ENCODE measurements around the gene COPA.

COPA gene

DNA sequence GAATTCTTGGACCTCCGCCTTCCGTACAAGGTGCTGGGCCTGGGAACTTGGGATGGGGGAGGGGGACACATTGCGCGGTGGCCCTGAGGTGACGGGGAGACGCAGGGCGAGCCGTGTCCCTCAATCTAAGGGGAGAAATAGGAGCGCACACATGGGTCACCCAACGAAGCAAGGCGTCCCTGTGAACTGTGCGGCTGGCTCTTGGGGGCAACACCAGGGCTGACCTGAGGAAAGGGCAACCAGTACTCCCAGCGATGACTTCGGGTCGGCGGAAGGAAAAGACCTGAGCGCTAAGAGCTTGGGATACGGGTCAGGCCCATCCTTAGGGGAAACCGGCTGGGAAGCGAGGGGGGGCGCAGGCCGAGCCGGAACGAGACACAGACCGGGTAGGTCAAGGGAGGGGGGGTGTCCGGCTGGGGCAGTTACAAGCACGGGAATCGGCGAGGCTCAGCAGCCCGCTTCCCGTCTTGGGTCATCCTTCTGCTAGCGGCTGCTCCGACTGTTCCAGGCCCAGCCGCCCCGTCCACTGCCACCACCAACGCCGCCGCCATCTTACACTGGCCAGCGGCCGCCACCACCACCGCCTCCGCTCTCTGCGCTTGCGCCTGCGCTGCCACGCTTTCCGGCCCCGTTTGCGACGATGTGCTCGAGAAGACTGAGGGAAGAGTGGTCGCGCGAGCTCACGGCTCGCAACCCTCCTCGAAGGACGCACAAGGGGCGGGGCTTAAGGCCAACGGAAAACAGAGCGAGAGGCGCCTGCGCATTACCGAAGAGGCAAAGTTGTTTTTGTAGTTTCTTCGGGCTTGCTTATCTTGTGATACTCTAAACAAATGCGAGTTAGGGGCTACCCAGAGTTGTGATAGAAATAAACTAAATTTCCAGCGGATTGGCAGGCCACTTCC, 80.9 kb downstream of the COPA start, which contains the start of gene DCAF8:
Gene DCAF8, minus strand, starts transcription at position 657 of the 902 bp plus-strand sequence. CDS start 18,541 bp downstream, outside the sequence.
- DNase-seq: peak; percentile 98

DNA sequence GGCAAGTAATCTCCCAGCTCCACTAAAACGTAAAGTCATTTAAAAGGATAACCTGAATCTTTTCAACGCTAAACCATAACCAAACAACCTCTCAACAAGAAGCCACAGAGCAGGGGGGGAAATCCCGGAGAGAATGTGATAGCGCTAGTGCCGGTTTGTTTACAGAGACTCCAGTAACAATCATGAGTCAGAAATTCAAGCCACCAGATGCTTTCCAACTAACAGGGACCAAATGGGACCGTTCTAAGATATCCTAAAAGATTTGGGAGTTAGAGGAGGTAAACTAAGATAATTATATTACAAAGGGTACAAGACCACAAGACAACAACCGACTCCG, 81.5 kb downstream of the COPA start:
- DNase-seq: peak; percentile 79

DNA sequence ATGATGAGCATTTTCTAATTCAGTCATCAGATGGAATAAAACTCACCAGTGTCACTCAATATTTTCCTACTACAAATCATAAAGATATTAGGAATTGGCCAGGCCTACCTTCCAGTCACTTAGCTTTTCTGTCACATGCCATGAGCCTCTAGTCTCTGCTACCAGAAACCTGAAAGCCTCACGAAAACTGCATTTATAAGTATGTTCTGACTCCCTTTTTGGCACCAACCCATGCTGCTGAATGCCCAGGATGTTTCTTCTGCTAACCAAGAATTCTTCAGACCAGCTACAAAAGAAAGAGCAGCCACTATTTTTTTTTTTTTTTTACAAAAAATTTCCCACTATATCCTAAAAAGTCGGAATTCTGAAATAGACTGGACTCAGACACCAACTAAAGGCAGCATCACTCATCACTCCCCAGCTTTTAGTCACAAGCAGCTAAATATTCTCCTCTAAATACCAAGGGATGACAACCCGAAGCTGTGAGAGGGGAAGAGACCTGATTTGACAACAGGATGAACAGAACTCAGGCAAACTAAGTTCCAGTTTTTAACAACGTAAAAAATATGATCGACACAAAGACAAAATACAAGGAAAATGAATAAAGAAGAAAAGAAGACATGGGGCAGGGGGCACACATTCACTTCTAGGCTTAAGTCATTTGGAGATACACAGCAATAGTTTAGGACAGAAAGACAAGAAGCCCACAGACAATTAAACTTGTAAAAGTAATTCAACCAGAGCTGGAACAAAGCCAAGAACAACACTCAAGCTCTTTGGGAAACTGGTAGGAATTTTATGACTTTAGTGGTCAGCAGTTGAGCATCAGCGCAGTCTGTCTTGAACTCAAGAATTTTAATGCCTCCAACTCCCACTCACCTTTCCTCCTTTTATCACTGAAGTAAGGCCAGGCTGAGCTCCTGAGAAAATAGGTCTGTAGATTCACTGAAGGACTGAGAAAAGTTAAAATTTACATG, 82.4 kb downstream of the COPA start:
- DNase-seq: no peak

DNA sequence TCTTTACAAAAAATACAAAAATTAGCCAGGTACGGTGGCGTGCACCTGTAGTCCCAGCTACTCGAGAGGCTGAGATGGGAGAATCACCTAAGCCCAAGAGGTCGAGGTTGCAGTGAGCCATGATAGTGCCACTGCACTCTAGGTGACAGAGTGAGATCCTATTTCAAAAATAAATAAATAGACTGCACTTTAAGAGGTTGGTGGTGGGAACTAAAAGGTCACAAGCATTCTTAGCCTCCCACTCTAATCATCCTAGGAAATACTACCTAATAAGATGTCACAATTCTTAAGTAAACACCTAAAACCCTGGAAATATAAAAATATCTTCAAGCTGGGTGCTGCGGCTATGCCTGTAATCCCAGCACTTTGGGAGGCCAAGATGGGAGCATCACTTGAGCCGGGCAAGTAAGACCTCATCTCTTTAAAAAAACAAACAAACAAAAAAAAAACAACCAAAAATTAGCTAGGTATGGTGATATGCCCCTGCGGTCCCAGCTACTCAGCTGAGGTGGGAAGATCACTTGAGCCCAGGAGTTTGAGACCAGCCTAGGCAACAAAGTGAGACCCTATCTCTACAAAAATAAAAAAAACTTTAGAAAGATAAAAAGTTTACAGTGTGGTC, 84.8 kb downstream of the COPA start:
- no peak for DNase-seq

DNA sequence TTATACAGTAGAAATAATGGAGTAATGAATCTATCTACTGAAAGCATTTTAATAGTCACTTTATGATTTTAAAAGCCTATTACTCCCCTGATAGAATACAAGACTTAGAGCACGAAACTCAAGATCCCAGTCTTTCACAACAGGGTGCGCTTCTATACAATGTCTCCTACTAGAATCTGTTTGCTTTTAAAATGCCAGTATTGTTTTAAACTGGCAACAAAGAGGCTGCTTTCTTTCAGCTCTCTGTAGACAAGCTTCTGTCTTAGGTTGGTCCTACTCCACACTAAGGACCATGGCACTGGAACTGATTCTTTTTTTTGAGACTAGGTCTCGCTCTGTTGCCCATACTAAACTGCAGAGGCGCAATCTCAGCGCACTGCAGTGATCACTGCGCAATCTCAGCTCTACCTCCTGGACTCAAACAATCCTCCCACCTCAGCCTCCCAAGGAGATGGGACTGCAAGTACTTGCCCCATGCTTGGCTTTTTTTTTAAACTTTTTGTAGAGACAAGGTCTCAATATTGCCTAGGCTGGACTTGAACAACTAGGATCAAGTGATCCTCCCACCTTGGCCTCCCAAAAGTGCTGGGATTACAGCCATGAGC, 85.5 kb downstream of the COPA start:
- DNase-seq: no peak

DNA sequence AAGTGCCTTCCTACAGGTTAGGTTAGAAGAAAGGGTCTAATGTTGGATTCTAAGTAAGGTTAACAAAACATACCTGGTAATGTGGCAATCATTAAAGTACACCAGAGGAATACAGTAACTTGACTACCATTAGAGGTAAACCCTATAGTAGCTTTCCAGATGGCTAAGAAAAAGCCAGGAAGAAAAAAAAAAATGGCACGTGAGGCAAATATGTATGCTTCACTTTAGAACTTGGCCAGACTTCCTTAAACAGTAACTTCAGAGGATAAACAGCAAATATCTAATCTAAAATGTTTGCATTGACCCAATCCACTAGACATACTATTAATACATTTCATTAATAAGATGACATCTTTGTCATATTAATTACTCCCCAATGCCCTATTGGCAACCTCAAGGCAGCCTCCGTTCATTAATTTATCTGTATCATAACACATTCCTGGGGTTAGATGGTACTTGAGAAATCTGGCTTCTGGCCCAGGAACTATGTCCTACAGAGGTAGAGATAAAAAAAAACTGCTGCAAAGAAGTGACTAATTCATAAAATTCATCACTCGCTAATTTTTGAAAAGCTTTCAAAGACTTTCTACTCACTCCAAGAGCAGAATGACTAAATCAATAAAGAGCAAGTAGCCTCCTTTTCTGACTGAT, 86.5 kb downstream of the COPA start:
- no peak for DNase-seq

DNA sequence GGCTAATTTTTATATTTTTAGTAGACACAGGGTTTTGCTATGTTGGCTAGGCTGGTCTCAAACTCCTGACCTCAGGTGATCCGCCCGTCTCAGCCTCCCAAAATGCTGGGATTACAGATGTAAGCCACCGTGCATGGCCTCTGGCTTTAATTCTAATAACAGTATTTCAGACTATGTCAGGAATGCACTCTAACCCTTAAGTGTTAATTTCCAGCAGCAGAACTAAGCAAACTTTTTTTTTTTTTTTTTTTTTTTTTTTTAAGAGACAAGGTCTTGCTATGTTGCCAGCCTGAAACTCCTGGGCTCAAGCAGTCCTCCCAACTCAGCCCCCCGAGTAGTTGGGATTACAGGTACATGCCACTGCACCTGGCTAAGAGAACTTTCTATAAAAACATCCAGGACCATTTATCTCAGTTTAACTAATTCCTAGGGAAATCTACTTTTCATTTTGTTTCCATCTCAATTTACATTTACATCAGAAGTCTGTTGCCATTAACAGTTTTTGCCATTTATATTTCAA, 87.2 kb downstream of the COPA start:
- DNase-seq: no peak

DNA sequence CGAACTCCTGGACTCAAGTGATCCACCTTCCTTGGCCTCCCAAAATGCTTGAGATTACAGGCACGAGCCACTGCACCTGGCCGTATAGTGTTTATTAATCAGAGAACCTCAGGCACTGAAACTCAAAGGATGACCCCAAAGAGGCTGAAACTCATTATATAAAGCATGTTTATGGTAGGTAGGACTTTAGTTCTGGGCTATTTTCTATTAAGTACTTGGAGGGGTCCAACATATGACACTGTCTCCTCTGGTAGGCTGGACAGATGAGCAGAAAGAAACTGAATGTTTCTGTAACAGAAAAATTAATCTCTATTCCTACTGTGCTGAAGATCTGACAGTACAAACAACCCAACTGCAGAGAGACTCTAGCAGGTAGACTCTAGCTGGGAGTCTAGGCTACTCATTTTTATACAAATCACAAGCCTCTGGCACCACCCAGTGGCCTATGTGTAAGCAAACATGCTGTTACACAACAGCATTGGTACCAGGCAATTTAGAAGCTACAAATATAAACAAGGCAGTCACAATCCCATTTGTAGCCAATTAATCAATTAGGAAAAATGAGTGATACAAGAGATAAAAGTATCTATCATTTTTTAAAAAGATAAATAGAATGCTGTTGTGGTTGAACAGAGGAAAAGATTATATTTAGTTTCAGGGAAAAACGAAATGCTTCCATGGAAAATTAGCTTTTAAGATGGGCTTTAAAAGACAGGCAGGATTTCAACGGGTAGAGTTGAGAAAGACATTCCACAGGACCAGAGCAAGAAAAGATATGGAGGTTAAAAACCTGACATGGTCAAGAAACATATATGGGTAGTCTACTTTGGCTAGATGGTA, 91.1 kb downstream of the COPA start:
- peak; percentile 72 for DNase-seq

DNA sequence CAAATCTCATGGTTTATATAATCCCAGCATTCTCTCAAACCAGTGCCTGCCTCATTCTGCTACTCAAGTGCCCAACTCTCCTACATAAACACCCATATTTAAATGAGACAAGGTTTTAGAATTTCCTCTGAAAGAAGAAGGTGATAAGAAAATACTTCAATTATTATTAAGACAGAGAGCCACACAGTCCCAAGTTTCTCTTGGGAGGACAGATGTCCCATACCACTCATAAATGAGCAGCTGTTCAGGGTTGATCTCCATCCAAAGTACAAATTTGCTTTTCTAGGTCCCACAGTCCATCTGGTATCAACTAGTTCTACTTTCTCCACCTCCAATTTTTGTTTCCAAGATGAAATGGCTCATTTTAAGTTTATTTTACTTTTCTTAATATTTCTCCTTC, 92.0 kb downstream of the COPA start:
- no peak for DNase-seq

DNA sequence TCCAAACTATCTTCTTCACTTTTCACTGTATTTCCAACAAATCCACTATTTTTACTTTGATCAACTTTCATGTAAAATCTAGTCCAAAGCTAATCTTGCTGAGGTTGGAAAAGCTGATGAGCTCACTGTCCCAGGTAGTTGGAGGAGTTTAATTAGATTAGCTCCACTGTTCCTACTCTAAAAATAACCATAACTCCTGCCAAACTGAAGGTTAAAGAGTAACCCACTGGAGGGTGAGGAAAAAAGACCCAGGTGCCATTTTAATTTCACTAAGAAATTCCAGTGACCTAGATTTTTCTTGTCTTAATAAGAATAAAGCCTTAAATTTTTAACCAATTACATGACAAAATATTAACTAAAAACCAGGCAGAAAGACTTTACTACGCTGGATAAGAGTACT, 96.0 kb downstream of the COPA start:
- DNase-seq: no peak

DNA sequence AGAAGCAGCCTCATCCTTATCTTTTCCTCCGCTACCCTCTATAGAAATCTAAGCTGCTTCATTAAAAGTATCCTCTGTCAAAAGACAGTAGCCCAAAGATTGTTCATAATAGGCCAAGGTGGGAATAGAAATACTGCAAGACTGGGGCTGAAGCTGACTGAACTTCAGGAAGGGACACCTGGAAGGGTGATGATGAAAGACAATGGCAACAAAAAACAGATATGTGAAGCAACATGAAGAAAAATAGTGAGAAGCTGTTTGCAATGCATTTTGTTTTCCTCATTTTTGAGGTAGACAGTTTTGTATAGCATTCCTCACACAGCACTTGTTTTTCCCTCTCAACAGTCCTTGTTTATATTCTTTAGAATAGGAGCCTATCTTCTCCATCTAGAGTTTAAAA, 97.6 kb downstream of the COPA start:
- DNase-seq: no peak

DNA sequence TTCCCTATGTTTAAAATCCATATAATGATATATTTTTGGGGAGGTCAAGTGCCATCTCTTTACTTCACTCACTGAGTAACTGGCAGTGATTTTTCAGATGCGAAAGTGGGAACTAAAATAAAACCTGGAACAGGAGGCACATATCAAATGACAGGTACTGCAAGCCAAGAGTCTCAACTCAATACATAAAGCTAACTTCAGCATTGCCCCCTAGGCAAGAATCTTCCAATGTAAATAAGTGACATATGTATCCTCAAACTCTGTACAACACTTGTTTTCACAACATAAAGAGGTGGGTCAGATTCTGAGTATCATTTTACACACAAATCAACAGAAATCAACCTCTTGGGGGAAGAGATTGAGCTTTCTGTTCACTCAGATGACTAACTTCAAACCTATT, 98.8 kb downstream of the COPA start:
- no peak for DNase-seq

DNA sequence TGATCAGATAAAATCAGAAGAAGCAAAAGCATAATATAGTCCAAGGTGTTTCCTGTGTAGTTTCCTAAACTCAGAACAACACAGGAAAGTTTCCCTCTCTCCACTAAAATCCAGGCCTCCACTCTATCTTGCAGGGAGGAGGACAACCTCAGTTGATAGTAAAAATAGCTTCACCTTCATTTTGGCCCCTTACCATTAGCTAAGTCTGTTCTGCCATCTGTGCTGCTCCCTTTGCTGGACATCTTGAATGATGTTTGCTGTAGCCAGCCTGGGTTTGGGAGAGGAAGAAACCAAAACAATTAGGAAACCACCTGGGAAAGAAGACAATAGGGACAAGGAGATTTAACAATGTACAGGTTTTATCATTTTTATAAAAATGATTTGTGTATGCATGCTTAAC, 99.3 kb downstream of the COPA start:
- no peak for DNase-seq

DNA sequence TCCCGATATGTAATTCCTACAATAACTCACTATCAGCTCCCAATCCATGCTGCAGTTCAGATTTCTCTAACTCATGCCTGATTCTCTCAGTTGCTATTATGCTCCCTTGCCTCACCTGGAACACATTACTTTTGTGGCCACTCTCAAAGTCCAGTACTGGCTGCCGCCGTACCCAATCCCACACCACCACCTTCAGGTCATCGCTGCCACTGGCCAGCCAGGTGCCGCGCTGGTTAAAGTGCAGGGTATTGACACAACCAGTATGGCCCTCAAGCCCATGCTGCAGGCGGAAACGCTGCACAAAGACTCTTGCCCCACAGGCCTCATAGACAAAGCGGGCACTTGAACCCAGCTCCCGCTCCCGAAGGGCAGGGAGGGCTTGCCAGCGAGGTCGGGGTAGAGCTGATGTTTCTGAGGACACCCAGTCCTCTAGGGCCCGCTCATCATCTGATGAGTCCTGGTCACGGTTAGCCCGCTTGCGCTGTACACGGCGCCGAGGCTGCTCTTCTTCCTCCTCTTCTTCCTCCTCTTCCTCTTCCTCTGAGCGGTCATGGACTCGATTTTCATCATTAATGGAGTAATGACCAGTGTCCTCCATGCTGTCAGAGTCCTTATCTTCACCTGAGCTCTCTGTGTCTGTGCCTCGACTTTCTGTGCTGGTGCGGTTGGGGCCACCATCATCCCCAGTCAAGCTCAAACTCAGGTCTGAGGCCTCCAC, 103.3 kb downstream of the COPA start:
- no peak for DNase-seq

Data from CD4-positive, alpha-beta T cell treated with Interleukin-15 for 1 hour (primary cell).